GM12865 (cell line): ENCODE results near the gene GPC6.

Source experiments
- DNase-seq: peaks from one replicate; pipeline ENCODE4 v3.0.0; 2010; ENCODE audit warnings: low read depth
- H3K4me3 ChIP-seq: 2 replicates; pipeline ENCODE4 v1.5.1; 2011; ENCODE audit warnings: mild to moderate bottlenecking, low read depth, low read length, control low read depth
- TF ChIP-seq, protein P1 (sequence below): IDR thresholded peaks from 2 replicates; pipeline ENCODE4 v1.5.1; 2011; ENCODE audit warnings: low read length, control low read depth, low read depth, inconsistent platforms; ENCODE audit not compliant: insufficient read depth; ENCODE audit errors: missing control alignments

The GPC6 gene

DNA sequence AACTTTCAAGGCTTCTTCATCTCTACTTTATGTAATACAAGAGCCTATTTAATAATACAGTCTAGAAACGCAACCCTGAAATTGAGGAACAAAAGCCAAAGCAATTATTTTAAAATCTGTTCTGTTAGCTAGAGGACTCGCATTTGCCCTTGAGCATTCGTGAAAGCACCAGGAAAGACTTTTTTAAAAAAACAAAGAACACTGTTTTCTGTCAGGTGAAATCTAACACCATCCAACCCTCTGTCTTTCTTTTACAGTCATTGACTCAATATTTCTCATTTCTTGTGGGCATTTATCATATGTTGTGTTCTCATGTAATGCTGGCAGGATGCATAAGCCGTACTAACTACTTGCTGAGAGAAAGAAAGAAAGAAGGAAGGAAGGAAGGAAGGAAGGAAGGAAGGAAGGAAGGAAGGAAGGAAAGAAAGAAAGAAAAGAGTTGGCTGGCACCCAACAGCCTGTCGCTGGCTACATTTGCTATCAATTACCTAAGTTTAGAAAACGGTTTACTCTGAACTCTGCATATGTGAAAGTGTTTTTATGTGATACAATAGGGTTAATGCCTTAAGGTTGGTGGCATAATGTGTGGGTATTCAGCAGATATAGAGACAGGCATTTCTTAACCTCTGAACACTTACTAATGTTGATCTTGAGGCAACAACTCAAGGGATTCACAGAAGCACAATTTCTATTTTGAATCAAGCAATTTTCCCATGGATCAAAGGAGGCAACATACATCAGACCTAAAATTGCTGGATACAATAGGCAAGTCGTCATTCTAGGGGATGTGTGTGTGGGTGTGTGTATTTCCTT is 807.4 kb downstream of the GPC6 start:
- DNase-seq, result no peak
- no peak overlapping the region for H3K4me3 ChIP-seq
- TF ChIP-seq, protein P1, sequence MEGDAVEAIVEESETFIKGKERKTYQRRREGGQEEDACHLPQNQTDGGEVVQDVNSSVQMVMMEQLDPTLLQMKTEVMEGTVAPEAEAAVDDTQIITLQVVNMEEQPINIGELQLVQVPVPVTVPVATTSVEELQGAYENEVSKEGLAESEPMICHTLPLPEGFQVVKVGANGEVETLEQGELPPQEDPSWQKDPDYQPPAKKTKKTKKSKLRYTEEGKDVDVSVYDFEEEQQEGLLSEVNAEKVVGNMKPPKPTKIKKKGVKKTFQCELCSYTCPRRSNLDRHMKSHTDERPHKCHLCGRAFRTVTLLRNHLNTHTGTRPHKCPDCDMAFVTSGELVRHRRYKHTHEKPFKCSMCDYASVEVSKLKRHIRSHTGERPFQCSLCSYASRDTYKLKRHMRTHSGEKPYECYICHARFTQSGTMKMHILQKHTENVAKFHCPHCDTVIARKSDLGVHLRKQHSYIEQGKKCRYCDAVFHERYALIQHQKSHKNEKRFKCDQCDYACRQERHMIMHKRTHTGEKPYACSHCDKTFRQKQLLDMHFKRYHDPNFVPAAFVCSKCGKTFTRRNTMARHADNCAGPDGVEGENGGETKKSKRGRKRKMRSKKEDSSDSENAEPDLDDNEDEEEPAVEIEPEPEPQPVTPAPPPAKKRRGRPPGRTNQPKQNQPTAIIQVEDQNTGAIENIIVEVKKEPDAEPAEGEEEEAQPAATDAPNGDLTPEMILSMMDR, result no peak

DNA sequence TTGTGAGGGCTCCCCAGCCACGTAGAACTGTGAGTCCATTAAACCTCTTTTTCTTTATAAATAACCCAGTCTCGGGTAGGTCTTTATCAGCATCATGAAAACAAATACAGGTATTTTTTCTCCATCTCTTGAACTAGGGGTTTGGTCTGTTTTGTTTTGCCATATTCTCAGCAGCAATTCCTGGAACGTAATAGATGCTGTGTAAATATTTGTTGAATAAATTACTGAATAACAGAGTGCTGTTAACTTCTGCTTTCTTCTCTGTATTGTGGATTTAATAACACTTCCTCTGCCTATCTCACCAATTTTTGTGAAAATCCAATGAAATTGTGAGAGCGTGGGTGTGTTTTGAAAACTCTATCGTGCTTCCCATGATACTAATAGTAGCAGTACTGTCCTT is 823.4 kb downstream of the GPC6 start:
- DNase-seq, result no peak
- H3K4me3 ChIP-seq, result no peak overlapping the region
- TF ChIP-seq, protein P1, result no peak

DNA sequence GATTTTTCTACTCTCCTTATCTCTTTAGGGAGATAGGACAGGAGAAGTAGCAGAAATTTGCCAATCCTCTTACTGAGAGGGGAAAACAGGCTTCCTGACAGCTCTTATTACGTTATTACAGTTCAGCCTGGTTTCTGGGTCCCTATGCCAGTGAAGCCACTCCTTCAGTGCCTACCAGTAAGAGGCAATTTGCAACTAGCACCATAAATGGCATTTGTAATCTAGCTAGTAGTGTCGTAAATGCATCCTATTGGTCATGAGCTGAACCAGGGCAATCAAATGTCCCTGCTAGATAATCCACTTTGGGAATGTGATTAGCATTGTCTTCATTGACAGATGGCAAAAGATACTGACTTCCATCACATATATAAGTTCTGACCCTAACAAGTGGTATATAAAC is 824.1 kb downstream of the GPC6 start:
- TF ChIP-seq, protein P1, result no peak
- H3K4me3 ChIP-seq, result no peak overlapping the region
- no peak for DNase-seq

DNA sequence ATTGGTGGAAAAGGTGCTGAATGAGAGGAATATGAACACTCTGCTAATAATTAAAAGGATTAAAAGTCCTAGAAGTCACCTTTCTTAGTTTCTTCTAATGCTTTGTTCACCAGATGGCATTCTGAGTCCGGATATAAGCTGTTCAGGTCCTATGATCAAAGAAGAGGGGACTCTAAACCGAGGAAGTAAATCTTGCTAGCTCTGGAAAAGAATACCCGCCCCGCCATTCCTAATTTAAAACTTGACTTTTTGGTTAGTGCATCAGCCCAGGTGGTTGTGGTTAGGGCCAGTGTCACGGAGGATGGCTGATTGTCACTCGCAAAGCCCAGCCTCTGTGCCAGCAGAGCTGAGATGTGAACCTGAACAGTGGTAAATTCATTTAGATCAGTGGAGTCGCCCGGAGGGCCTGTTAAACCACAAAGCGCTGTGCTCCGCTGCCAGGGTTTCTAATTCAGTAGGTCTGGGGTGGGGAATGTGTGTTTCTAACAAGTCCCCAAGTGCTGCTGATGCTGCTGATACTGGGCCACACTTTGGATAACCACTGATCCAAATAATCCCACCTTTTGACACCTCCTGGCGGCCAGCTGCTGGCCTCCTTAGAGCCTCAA is 827.5 kb downstream of the GPC6 start:
- DNase-seq, result peak; percentile 3

DNA sequence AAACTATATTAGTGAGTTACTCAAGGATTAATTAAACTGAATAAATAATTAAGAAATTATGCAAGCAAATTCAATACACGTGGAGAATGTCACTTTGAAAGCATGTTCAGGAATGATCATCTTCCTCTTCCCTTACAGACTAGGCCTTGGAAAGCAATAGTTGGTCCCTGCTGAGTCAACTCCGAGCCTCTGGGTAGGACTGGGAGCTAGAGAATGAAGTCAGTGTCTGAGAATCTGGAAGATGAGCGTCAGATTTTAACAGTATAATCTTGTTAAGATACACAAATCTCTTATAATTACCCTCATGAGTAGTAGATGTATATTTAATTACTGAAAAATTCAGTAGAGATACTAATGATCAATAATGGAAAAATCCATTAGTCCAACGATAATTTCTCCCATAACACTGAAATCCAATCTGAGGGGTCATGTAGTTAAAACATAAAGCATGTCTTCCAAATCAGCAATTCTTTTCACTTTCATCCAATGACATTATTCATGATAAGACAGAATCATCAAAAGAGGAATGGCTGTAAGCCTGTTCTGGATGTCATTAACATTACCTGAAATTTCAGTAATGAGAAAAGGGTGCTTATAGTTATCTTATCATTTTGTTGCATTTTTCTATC is 829.9 kb downstream of the GPC6 start:
- TF ChIP-seq, protein P1, result no peak
- no peak overlapping the region for H3K4me3 ChIP-seq
- no peak for DNase-seq

More for the DNA sequence above, 827.5 kb downstream of the GPC6 start:
- H3K4me3 ChIP-seq, result no peak overlapping the region
- TF ChIP-seq, protein P1, result no peak

DNA sequence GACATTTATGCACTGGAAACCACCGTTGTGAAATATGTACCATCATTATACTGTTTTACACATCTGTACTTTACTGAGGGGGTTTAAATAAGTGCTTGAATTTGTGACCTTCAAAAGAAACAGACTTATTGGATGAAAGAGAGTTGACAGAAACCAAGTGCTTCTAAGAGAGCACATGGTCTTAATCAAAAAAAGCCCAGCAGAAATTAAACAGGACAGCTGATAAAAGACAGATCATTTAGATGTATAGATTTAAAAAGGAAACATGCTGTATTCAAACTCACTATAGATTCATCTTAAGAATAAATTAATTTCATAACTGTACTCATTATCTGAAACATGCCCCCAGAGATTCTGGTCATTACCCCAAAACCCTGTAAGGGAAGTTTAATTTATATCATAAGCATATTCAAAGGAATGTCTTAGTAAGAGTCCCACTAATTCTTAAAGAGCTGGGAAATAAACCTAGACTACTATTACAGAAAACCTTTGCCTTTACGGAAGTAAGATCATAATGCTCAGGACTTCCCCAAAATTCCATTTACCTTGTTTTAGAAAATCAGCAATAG is 831.1 kb downstream of the GPC6 start:
- no peak for DNase-seq
- TF ChIP-seq, protein P1, result no peak
- no peak overlapping the region for H3K4me3 ChIP-seq
